Caco-2 (cell line): ENCODE data around the gene NUDT6. TPM values are rescaled to one million over a fixed set of nuclear protein-coding genes. Genes with fewer than 3 reads are reported as not detected.

Source experiments
- BruUV-seq: library from RNA; stranded (reverse); fragments of 400-500 nt; replicated peaks from 2 replicates; lab custom pipeline; 2021; lab: Mats Ljungman, UMichigan
- CTCF ChIA-PET: fragments of 300-600 bp; sonication (Branson Sonifier 250); formaldehyde crosslinking; loops from one replicate; lab custom pipeline; 2022; ENCODE audit warnings: antibody characterized with exemption; lab: Charles Lee
- POLR2A ChIA-PET: fragments of 300-600 bp; sonication (Branson Sonifier 250); formaldehyde crosslinking; loops from one replicate; lab custom pipeline; 2022; ENCODE audit warnings: antibody characterized with exemption; lab: Charles Lee
- DNase-seq, 2 experiments: peaks; one replicate each; pipeline versions ENCODE4 v3.0.0 to v3.0.0-alpha.2; 2020 to 2022
- H3K27me3 ChIP-seq: replicated peaks from 2 replicates; pipeline ENCODE4 v1.6.0; 2011; ENCODE audit warnings: low read length; ENCODE audit not compliant: control insufficient read depth, insufficient read depth
- H3K36me3 ChIP-seq: 2 replicates; pipeline ENCODE4 v1.5.1; 2011; ENCODE audit warnings: low read length; ENCODE audit not compliant: control insufficient read depth, insufficient read depth
- H3K4me1 ChIP-seq: fragments of 250-450 bp; sonication (Bioruptor Pico); 2 replicates; pipeline ENCODE4 v1.5.1; 2020; ENCODE audit warnings: mild to moderate bottlenecking
- H3K4me3 ChIP-seq: 2 replicates; pipeline ENCODE4 v1.5.1; 2011; ENCODE audit warnings: low read depth, mild to moderate bottlenecking, control low read depth, low read length
- H3K9me3 ChIP-seq: fragments of 250-450 bp; sonication (Bioruptor Pico); 2 replicates; pipeline ENCODE4 v1.5.1; 2020; ENCODE audit warnings: mild to moderate bottlenecking, moderate library complexity
- H3K27ac Mint-ChIP-seq: one replicate; pipeline ENCODE4 v1.8.0; 2022; ENCODE audit warnings: mixed read lengths; ENCODE audit not compliant: unreplicated experiment
- H3K27me3 Mint-ChIP-seq: one replicate; pipeline ENCODE4 v1.8.0; 2022; ENCODE audit warnings: mixed read lengths; ENCODE audit not compliant: insufficient read depth, unreplicated experiment
- H3K36me3 Mint-ChIP-seq: one replicate; pipeline ENCODE4 v1.8.0; 2022; ENCODE audit warnings: mild to moderate bottlenecking, mixed read lengths; ENCODE audit not compliant: insufficient read depth, unreplicated experiment
- H3K4me1 Mint-ChIP-seq: one replicate; pipeline ENCODE4 v1.8.0; 2022; ENCODE audit warnings: low read depth, mixed read lengths; ENCODE audit not compliant: unreplicated experiment
- H3K4me3 Mint-ChIP-seq: one replicate; pipeline ENCODE4 v1.8.0; 2022; ENCODE audit warnings: mild to moderate bottlenecking, moderate library complexity, mixed read lengths; ENCODE audit not compliant: unreplicated experiment
- H3K9me3 Mint-ChIP-seq: one replicate; pipeline ENCODE4 v1.8.0; 2022; ENCODE audit warnings: mixed read lengths; ENCODE audit not compliant: unreplicated experiment
- CTCF ChIP-seq, 2 experiments: fragments of 200-600 bp in 1 of 2; IDR thresholded peaks; 1 replicate in 1 of 2; 2 replicates in 1 of 2; pipeline versions ENCODE4 v1.5.1 to v1.8.0; 2011 to 2022; ENCODE audit warnings: antibody characterized with exemption in 1 of 2, control low read depth in 1 of 2, inconsistent platforms in 1 of 2, low read depth in 1 of 2, low read length in 1 of 2, mild to moderate bottlenecking in 1 of 2, moderate library complexity in 1 of 2; ENCODE audit not compliant: insufficient read depth in 1 of 2, severe bottlenecking in 1 of 2, unreplicated experiment in 1 of 2
- intact Hi-C: fragments of 100-400 bp; cut with micrococcal nuclease; formaldehyde crosslinking; loops from one replicate; pipeline ENCODE4 v1.10.0; 2022; ENCODE audit not compliant: unreplicated experiment
- total RNA-seq: library from RNA; stranded (reverse); gene quantifications from 2 replicates; pipeline ENCODE4 v1.2.3, GENCODE V29; 2022

Gene NUDT6
- total RNA-seq, 1 experiment from 2014 or later, result 5.3 TPM

DNA sequence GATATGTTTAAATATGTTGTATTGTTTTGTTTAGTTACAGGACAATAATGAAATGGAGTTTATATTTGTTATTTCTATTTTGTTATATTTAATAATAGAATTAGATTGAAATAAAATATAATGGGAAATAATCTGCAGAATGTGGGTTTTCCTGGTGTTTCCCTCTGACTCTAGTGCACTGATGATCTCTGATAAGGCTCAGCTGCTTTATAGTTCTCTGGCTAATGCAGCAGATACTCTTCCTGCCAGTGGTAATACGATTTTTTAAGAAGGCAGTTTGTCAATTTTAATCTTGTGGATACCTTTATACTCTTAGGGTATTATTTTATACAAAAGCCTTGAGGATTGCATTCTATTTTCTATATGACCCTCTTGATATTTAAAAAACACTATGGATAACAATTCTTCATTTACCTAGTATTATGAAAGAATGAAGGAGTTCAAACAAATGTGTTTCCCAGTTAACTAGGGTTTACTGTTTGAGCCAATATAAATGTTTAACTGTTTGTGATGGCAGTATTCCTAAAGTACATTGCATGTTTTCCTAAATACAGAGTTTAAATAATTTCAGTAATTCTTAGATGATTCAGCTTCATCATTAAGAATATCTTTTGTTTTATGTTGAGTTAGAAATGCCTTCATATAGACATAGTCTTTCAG, 26.9 kb downstream of the NUDT6 start:
- Histone ChIP-seq H3K4me1 (no peaks in the 10 kb centered on the region), H3K27me3 (no peaks in the 10 kb centered on the region), H3K9me3 (no peaks in the 10 kb centered on the region), H3K4me3 (no peak overlapping the region), H3K36me3 (no peaks in the 10 kb centered on the region)
- Mint-ChIP-seq H3K4me3 (no peak overlapping the region), H3K9me3 (no peaks in the 10 kb centered on the region), H3K27me3 (no peaks in the 10 kb centered on the region), H3K4me1 (no peaks in the 10 kb centered on the region), H3K36me3 (no peaks in the 10 kb centered on the region), H3K27ac (no peak overlapping the region)
- POLR2A ChIA-PET, result no interaction called here
- intact Hi-C loops, result no loop called here
- CTCF ChIA-PET, result interaction anchor here (0.9 kb wide), 1 partner anchor 138 kb away, joined by 3 read pairs; no protein-coding TSS in a partner anchor
- TF ChIP-seq CTCF (IDR thresholded peaks at IDR 0.05; ENCODE audit: insufficient read depth in 1 of 2, low read depth in 1 of 2, low read length in 1 of 2, severe bottlenecking in 1 of 2, unreplicated experiment in 1 of 2), result no peak
- DNase-seq, result no peak
- BruUV-seq, result no TSS peak

GRCh38 chr4:122894827-122895226, 27.6 kb downstream of the NUDT6 start:
- Mint-ChIP-seq H3K4me1 (no peaks in the 10 kb centered on the region), H3K27me3 (no peaks in the 10 kb centered on the region)

GRCh38 chr4:122890147-122890795, 32.1 kb downstream of the NUDT6 start:
- CTCF ChIA-PET, result no interaction called here
- H3K4me1 Mint-ChIP-seq, result no peaks in the 10 kb centered on the region
- no peaks in the 10 kb centered on the region for H3K9me3 Mint-ChIP-seq
- intact Hi-C loops, result no loop called here
- H3K9me3 ChIP-seq, result no peaks in the 10 kb centered on the region
- H3K27me3 ChIP-seq, result no peaks in the 10 kb centered on the region
- H3K27me3 Mint-ChIP-seq, result no peaks in the 10 kb centered on the region
- TF ChIP-seq CTCF (IDR thresholded peaks at IDR 0.05; ENCODE audit: insufficient read depth in 1 of 2, low read depth in 1 of 2, low read length in 1 of 2, severe bottlenecking in 1 of 2, unreplicated experiment in 1 of 2), result no peak
- H3K36me3 Mint-ChIP-seq, result no peaks in the 10 kb centered on the region
- POLR2A ChIA-PET, result no interaction called here
- no peak overlapping the region for H3K4me3 ChIP-seq
- BruUV-seq, result no TSS peak
- H3K27ac Mint-ChIP-seq, result no peak overlapping the region
- H3K4me3 Mint-ChIP-seq, result no peak overlapping the region
- no peaks in the 10 kb centered on the region for H3K4me1 ChIP-seq
- no peak for DNase-seq
- H3K36me3 ChIP-seq, result no peaks in the 10 kb centered on the region

More at GRCh38 chr4:122894827-122895226, 27.6 kb downstream of the NUDT6 start:
- intact Hi-C loops, result no loop called here
- Histone ChIP-seq H3K9me3 (no peaks in the 10 kb centered on the region), H3K4me3 (no peak overlapping the region), H3K27me3 (no peaks in the 10 kb centered on the region), H3K36me3 (no peaks in the 10 kb centered on the region), H3K4me1 (no peaks in the 10 kb centered on the region)
- no peaks in the 10 kb centered on the region for H3K36me3 Mint-ChIP-seq
- no peak overlapping the region for H3K4me3 Mint-ChIP-seq
- no TSS peak for BruUV-seq
- no peak for TF ChIP-seq CTCF (IDR thresholded peaks at IDR 0.05; ENCODE audit: insufficient read depth in 1 of 2, low read depth in 1 of 2, low read length in 1 of 2, severe bottlenecking in 1 of 2, unreplicated experiment in 1 of 2)
- ChIA-PET CTCF (interaction anchor here (0.9 kb wide), 1 partner anchor 137 kb away, joined by 3 read pairs; no protein-coding TSS in a partner anchor), POLR2A (no interaction called here)
- no peaks in the 10 kb centered on the region for H3K9me3 Mint-ChIP-seq
- DNase-seq, result no peak
- no peak overlapping the region for H3K27ac Mint-ChIP-seq
